Neural progenitor cell (in vitro differentiated cells): ENCODE results near the gene PRRT3. TPM values are rescaled to one million over a fixed set of nuclear protein-coding genes. Genes with fewer than 3 reads are reported as not detected.
"Not testable (repeated sequence)": the region's sequence is repeated elsewhere in the genome, so short reads cannot be mapped to it uniquely, and the experiment has no call there.

Source experiments
- DNase-seq: peaks from one replicate; pipeline ENCODE4 v3.0.0-alpha.2; 2016; ENCODE audit warnings: low spot score
- H2AFZ ChIP-seq: fragments of 200-600 bp; sonication (generic); replicated peaks from 2 replicates; pipeline ENCODE4 v1.6.1; 2016; ENCODE audit warnings: antibody characterized with exemption
- H3F3A ChIP-seq: fragments of 200-600 bp; sonication (generic); 2 replicates; pipeline ENCODE4 v1.6.1; 2016; ENCODE audit warnings: antibody characterized with exemption, low read depth
- H3K27ac ChIP-seq: fragments of 200-600 bp; sonication (generic); 2 replicates; pipeline ENCODE4 v1.5.1; 2016; ENCODE audit warnings: mild to moderate bottlenecking
- H3K27me3 ChIP-seq: fragments of 200-600 bp; sonication (generic); 2 replicates; pipeline ENCODE4 v1.6.1; 2016; ENCODE audit warnings: mild to moderate bottlenecking, moderate library complexity
- H3K36me3 ChIP-seq: fragments of 200-600 bp; sonication (generic); 2 replicates; pipeline ENCODE4 v1.5.1; 2016
- H3K4me1 ChIP-seq: fragments of 200-600 bp; sonication (generic); 2 replicates; pipeline ENCODE4 v1.6.1; 2016; ENCODE audit warnings: mixed run types
- H3K4me2 ChIP-seq: fragments of 200-600 bp; sonication (generic); 2 replicates; pipeline ENCODE4 v1.6.1; 2016
- H3K4me3 ChIP-seq: fragments of 200-600 bp; sonication (generic); 2 replicates; pipeline ENCODE4 v1.5.1; 2016
- H3K79me2 ChIP-seq: fragments of 200-600 bp; sonication (generic); 2 replicates; pipeline ENCODE4 v1.6.1; 2016; ENCODE audit warnings: low read depth
- H3K9ac ChIP-seq: fragments of 200-600 bp; sonication (generic); 2 replicates; pipeline ENCODE4 v1.6.1; 2016
- H3K9me3 ChIP-seq: fragments of 200-600 bp; sonication (generic); 2 replicates; pipeline ENCODE4 v1.5.1; 2016; ENCODE audit warnings: low read depth
- H4K20me1 ChIP-seq: fragments of 200-600 bp; sonication (generic); 2 replicates; pipeline ENCODE4 v1.6.1; 2016; ENCODE audit warnings: low read depth
- H3K27ac Mint-ChIP-seq: 3 replicates; pipeline ENCODE4 v1.8.0; 2021; ENCODE audit warnings: mixed read lengths
- H3K27me3 Mint-ChIP-seq: 2 replicates; pipeline ENCODE4 v1.8.0; 2022; ENCODE audit warnings: low read depth, mild to moderate bottlenecking, inconsistent platforms, moderate library complexity, mixed read lengths; ENCODE audit not compliant: insufficient read depth
- H3K36me3 Mint-ChIP-seq: 3 replicates; pipeline ENCODE4 v1.8.0; 2021; ENCODE audit warnings: mixed read lengths
- H3K4me1 Mint-ChIP-seq: 3 replicates; pipeline ENCODE4 v1.8.0; 2021; ENCODE audit warnings: mixed read lengths
- H3K4me3 Mint-ChIP-seq: 3 replicates; pipeline ENCODE4 v1.8.0; 2021; ENCODE audit warnings: mild to moderate bottlenecking, moderate library complexity, mixed read lengths
- H3K9me3 Mint-ChIP-seq: 3 replicates; pipeline ENCODE4 v1.8.0; 2020; ENCODE audit warnings: mixed read lengths
- CTCF ChIP-seq: fragments of 200-600 bp; sonication (generic); IDR thresholded peaks from 2 replicates; pipeline ENCODE4 v1.5.1; 2017; ENCODE audit warnings: antibody characterized with exemption, mild to moderate bottlenecking
- EZH2 ChIP-seq: fragments of 200-600 bp; sonication (generic); IDR thresholded peaks from 2 replicates; pipeline ENCODE4 v1.6.1; 2017; ENCODE audit warnings: antibody characterized with exemption, mild to moderate bottlenecking, moderate library complexity
- EZH2phosphoT487 ChIP-seq: fragments of 200-600 bp; sonication (generic); IDR thresholded peaks from 2 replicates; pipeline ENCODE4 v1.6.1; 2017; ENCODE audit warnings: antibody characterized with exemption
- total RNA-seq: library from RNA; depleted of rRNA; stranded (reverse); fragments of >200 nt; gene quantifications from 2 replicates; pipeline ENCODE4 v1.2.3, GENCODE V29; 2015; ENCODE audit warnings: low replicate concordance

The PRRT3 gene
- total RNA-seq, 1 donor from 2014 or later: 2.6 TPM

- no peak overlapping the region for H2AFZ ChIP-seq
- H3F3A ChIP-seq: peaks cover 17% of the 10 kb centered on the region
- Mint-ChIP-seq H3K9me3 (no peaks in the 10 kb centered on the region), H3K27ac (no peak overlapping the region), H3K4me3 (no peak overlapping the region), H3K4me1 (peaks cover 11% of the 10 kb centered on the region), H3K27me3 (peaks cover 7% of the 10 kb centered on the region), H3K36me3 (peaks cover 8% of the 10 kb centered on the region)
- no peak for TF ChIP-seq EZH2phosphoT487
- TF ChIP-seq CTCF: no peak
- no peak for TF ChIP-seq EZH2
- no peaks in the 10 kb centered on the region for H3K36me3 ChIP-seq
- no peaks in the 10 kb centered on the region for H3K79me2 ChIP-seq
- no peak for DNase-seq
- H3K27me3 ChIP-seq: no peaks in the 10 kb centered on the region
- no peak overlapping the region for H3K4me2 ChIP-seq
- H3K9ac ChIP-seq: no peak overlapping the region
- H3K9me3 ChIP-seq: no peaks in the 10 kb centered on the region
- H3K27ac ChIP-seq: no peak overlapping the region
- no peaks in the 10 kb centered on the region for H4K20me1 ChIP-seq
- peaks cover under 1% of the 10 kb centered on the region for H3K4me1 ChIP-seq
- H3K4me3 ChIP-seq: no peak overlapping the region
Measured at GRCh38 chr3:9942164-9942563, 10.0 kb downstream of the PRRT3 start.

GRCh38 chr3:9940746-9941145 lies 11.5 kb downstream of the PRRT3 start:
- peaks cover 7% of the 10 kb centered on the region for H3K27me3 Mint-ChIP-seq
- H3K4me3 Mint-ChIP-seq: no peak overlapping the region
- Histone ChIP-seq H3K27me3 (no peaks in the 10 kb centered on the region), H3F3A (peaks cover 4% of the 10 kb centered on the region), H3K9ac (no peak overlapping the region), H3K79me2 (no peaks in the 10 kb centered on the region), H3K4me2 (no peak overlapping the region), H3K36me3 (no peaks in the 10 kb centered on the region), H4K20me1 (no peaks in the 10 kb centered on the region), H3K4me3 (no peak overlapping the region), H3K27ac (no peak overlapping the region), H2AFZ (no peak overlapping the region), H3K9me3 (no peaks in the 10 kb centered on the region), H3K4me1 (no peaks in the 10 kb centered on the region)
- TF ChIP-seq EZH2phosphoT487 (no peak), EZH2 (no peak), CTCF (no peak)
- H3K4me1 Mint-ChIP-seq: peaks cover 11% of the 10 kb centered on the region
- H3K9me3 Mint-ChIP-seq: no peaks in the 10 kb centered on the region
- no peak for DNase-seq
- H3K36me3 Mint-ChIP-seq: peaks cover 8% of the 10 kb centered on the region
- H3K27ac Mint-ChIP-seq: no peak overlapping the region

DNA sequence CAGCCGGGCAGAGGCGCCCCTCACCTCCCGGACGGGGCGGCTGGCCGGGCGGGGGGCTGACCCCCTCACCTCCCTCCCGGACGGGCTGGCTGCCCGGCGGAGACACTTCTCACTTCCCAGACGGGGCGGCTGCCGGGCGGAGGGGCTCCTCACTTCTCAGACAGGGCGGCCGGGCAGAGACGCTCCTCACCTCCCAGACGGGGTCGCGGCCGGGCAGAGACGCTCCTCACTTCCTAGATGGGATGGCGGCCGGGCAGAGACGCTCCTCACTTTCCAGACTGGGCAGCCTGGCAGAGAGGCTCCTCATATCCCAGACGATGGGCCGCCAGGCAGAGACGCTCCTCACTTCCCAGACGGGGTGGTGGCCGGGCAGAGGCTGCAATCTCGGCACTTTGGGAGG lies 12.3 kb downstream of the PRRT3 start:
- Mint-ChIP-seq H3K4me1 (peaks cover 16% of the 10 kb centered on the region), H3K36me3 (peaks cover 10% of the 10 kb centered on the region)
- H3K9ac ChIP-seq, H3K9me3 ChIP-seq, H4K20me1 ChIP-seq, H2AFZ ChIP-seq, H3K4me2 ChIP-seq, H3K9me3 Mint-ChIP-seq, H3K79me2 ChIP-seq, DNase-seq, H3K4me3 Mint-ChIP-seq, H3K4me3 ChIP-seq, H3K4me1 ChIP-seq, H3K27me3 ChIP-seq, H3K36me3 ChIP-seq, H3K27ac Mint-ChIP-seq, H3K27me3 Mint-ChIP-seq, H3K27ac ChIP-seq, H3F3A ChIP-seq: not testable (repeated sequence)

DNA sequence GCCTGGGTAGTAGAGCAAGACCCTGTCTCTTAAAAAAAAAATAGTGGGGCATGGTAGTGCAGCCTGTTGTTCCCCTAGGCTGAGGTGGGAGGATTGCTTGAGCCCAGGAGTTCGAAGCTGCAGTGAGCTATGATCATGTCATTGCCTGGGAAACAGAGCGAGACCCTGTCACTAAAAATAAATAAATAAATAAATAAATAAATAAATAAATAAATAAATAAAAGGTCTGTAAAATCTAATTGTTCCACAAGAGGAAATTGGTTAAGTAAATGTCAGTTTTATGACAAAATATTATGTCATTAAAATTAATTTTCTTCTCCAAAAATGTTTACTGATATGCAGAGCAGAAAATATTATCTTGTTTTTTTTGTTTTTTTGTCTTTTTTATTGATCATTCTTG lies 13.2 kb downstream of the PRRT3 start:
- H3K79me2 ChIP-seq: peaks cover 6% of the 10 kb centered on the region
- H3K4me3 ChIP-seq: no peak overlapping the region
- H4K20me1 ChIP-seq: no peaks in the 10 kb centered on the region
- no peaks in the 10 kb centered on the region for H3K27me3 ChIP-seq
- Mint-ChIP-seq H3K4me1 (peaks cover 26% of the 10 kb centered on the region), H3K4me3 (no peak overlapping the region), H3K36me3 (peaks cover 10% of the 10 kb centered on the region), H3K27ac (no peak overlapping the region), H3K27me3 (peaks cover 3% of the 10 kb centered on the region), H3K9me3 (no peaks in the 10 kb centered on the region)
- H2AFZ ChIP-seq: no peak overlapping the region
- H3K4me1 ChIP-seq: peaks cover 8% of the 10 kb centered on the region
- no peaks in the 10 kb centered on the region for H3K36me3 ChIP-seq
- DNase-seq: no peak
- H3K9ac ChIP-seq: no peak overlapping the region
- H3K9me3 ChIP-seq: no peaks in the 10 kb centered on the region
- no peak for TF ChIP-seq EZH2phosphoT487
- TF ChIP-seq EZH2: no peak
- TF ChIP-seq CTCF: no peak
- no peaks in the 10 kb centered on the region for H3F3A ChIP-seq
- no peak overlapping the region for H3K27ac ChIP-seq
- H3K4me2 ChIP-seq: no peak overlapping the region
